Esophagus squamous epithelium (tissue), 5 donors: ENCODE results near the gene CDC42EP2. TPM values are rescaled to one million over a fixed set of nuclear protein-coding genes. Genes with fewer than 3 reads are reported as not detected.
A peak's percentile ranks its signal among the peaks of the same experiment; 100 is the strongest.

ENCODE experiments used
- DNase-seq: peaks from one replicate; lab custom pipeline; 2025; lab: John Stamatoyannopoulos, UW
- H3K27ac ChIP-seq, 4 donors: fragments of 200-600 bp; sonication (generic); one replicate each; pipeline ENCODE4 v1.5.1; 2016 to 2019; ENCODE audit warnings: mild to moderate bottlenecking in 1 of 4
- H3K27me3 ChIP-seq, 4 donors: fragments of 200-600 bp; sonication (generic); 1 replicate in 3 of 4; 2 replicates in 1 of 4; pipeline versions ENCODE4 v1.5.1 to v1.6.0; 2017 to 2021; ENCODE audit warnings: antibody characterized with exemption in 1 of 4
- H3K36me3 ChIP-seq, 3 donors: fragments of 200-600 bp; sonication (generic); one replicate each; pipeline ENCODE4 v1.5.1; 2016 to 2019
- H3K4me1 ChIP-seq, 3 donors: fragments of 200-600 bp; sonication (generic); one replicate each; pipeline ENCODE4 v1.5.1; 2017 to 2019
- H3K4me3 ChIP-seq, 4 donors: fragments of 200-600 bp; sonication (generic); 1 replicate in 3 of 4; 2 replicates in 1 of 4; pipeline ENCODE4 v1.5.1; 2016 to 2019; ENCODE audit warnings: mild to moderate bottlenecking in 2 of 4, moderate library complexity in 1 of 4
- H3K9me3 ChIP-seq, 3 donors: fragments of 200-600 bp; sonication (generic); one replicate each; pipeline ENCODE4 v1.5.1; 2016 to 2019
- POLR2A ChIP-seq, 4 donors: fragments of 450-650 bp; IDR thresholded peaks; one replicate each; pipeline ENCODE4 v1.6.1; 2017; ENCODE audit warnings: antibody characterized with exemption in 4 of 4, mild to moderate bottlenecking in 4 of 4, moderate library complexity in 3 of 4
- WGBS, 2 donors: methylation state at CpG; one replicate each; pipeline ENCODE4 v1.1.5; 2018; 5-methylcytosine and 5-hydroxymethylcytosine counted together
- intact Hi-C: fragments of 100-400 bp; cut with DNase I; formaldehyde crosslinking; loops from one replicate; pipeline ENCODE4 v1.15.0; 2022
- total RNA-seq, 4 donors: library from RNA; depleted of rRNA; stranded (reverse); fragments of >200 nt; gene quantifications; one replicate each; pipeline ENCODE4 v1.1.0, GENCODE V29; 2016
- TF ChIP-seq, protein P1 (sequence below), 6 experiments: fragments of 450-650 bp in 4 of 6; fragments of 200-600 bp in 2 of 6; sonication (generic) in 2 of 6; IDR thresholded peaks; one replicate each; pipeline ENCODE4 v1.5.1; 2016 to 2019; ENCODE audit warnings: antibody characterized with exemption in 6 of 6, mild to moderate bottlenecking in 4 of 6, moderate library complexity in 4 of 6
- donor health status: DM: yes; HTN: yes; CAD: no.

Gene CDC42EP2
- 10 to 100 TPM in 1 of 4 donors, 1 to 10 TPM in 2, under 1 TPM in 1; 0.76 to 11.4 (median 5.6) TPM for total RNA-seq

DNA sequence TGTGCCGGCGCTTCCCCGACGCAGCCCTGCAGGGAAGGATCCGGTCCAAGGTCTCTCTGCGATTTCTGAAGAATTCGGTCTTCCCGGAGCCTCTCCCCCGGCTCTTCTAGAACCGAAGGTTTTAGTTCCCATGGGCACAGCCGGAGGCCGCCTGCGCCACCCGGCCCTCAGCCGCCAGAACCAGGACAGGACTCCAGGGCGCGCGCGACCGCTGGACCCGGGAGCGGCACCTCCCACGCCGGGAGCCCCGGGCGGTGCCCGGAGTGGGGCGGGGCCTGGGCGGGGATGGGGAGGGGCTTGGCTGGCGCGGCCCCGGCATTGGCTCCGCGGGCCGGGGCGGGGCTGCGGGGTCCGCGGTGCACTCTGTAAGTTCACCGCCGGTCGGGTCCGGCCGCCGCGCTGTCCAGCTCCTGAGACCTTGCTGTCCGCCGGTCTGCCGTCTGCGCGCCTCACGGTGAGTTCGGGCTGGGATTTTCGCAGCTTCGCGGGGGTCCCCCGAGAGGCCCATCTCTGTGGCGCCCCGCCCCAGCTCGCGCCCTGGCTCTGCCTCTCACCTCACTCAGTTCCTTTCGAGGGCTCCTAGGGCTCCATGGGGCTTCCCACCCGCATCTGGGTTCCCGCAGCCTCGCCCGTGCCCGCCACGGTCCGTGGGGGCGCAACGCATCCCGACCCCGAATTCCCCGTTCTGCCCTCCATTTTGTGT lies at the start of gene CDC42EP2:
CDC42EP2 (plus strand) TSS at position 366 of the 703 bp plus-strand sequence. CDS start 6,033 bp downstream, outside the sequence.
- no peak for DNase-seq
- Histone ChIP-seq H3K27ac (peak within 1 kb of the TSS; percentile 77 to 96 (median 88)), H3K4me1 (peaks cover 18 to 88% (median 28%) of the 10 kb centered on the region in 3 donors), H3K36me3 (no peaks in the 10 kb centered on the region), H3K9me3 (no peaks in the 10 kb centered on the region), H3K27me3 (peaks cover 0 to 8% (median 0%) of the 10 kb centered on the region in 4 donors), H3K4me3 (peak within 1 kb of the TSS; percentile 47 to 81 (median 77))
- 0% methylated on average over 19 of the region's 74 CpGs; no CpG with 5 or more reads in 1 of the 2 donors for WGBS, 2 donors
- TF ChIP-seq, protein P1, sequence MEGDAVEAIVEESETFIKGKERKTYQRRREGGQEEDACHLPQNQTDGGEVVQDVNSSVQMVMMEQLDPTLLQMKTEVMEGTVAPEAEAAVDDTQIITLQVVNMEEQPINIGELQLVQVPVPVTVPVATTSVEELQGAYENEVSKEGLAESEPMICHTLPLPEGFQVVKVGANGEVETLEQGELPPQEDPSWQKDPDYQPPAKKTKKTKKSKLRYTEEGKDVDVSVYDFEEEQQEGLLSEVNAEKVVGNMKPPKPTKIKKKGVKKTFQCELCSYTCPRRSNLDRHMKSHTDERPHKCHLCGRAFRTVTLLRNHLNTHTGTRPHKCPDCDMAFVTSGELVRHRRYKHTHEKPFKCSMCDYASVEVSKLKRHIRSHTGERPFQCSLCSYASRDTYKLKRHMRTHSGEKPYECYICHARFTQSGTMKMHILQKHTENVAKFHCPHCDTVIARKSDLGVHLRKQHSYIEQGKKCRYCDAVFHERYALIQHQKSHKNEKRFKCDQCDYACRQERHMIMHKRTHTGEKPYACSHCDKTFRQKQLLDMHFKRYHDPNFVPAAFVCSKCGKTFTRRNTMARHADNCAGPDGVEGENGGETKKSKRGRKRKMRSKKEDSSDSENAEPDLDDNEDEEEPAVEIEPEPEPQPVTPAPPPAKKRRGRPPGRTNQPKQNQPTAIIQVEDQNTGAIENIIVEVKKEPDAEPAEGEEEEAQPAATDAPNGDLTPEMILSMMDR (IDR thresholded peaks at IDR 0.05) = peak in 2 of 6 experiments; percentile 9 to 24
- TF ChIP-seq POLR2A (IDR thresholded peaks at IDR 0.05) = peak in 2 of 4 donors; percentile 75 to 78
- intact Hi-C loops = loop anchor here (5.0 kb wide), 1 partner anchor 42 kb away; no protein-coding TSS in a partner anchor

DNA sequence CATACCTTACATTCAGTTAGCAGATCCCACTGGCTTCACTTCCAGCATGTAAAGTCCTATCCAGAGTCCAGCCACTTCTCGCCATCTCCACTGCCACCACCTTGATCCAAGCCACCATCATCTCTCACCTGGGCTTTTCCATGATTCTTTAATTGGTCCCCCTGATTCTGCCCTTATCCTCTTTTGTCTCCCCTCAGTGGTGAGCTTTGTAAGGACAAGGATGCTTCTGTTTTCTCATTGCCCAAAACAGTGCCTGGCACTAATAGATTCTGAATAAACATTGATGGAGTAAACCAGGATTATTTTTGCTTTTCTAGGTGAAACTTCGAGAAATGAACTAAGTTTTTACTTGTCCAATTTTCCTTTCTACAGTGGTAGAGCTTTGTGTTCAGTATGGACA lies 48.5 kb upstream of the CDC42EP2 start:
- H3K4me3 ChIP-seq = no peak overlapping the region
- no peak for TF ChIP-seq POLR2A (IDR thresholded peaks at IDR 0.05)
- TF ChIP-seq, protein P1 (IDR thresholded peaks at IDR 0.05) = peak in 2 of 6 experiments; percentile 25 to 48
- peaks cover 0 to 46% (median 0%) of the 10 kb centered on the region in 3 donors for H3K36me3 ChIP-seq
- peaks cover 0 to 21% (median 13%) of the 10 kb centered on the region in 3 donors for H3K4me1 ChIP-seq
- H3K27ac ChIP-seq = no peak overlapping the region
- no peaks in the 10 kb centered on the region for H3K27me3 ChIP-seq
- no peak for DNase-seq
- H3K9me3 ChIP-seq = no peaks in the 10 kb centered on the region
- intact Hi-C loops = no loop called here
- WGBS, 2 donors = 68 to 77% methylated on average over 2 of the region's 2 CpGs

DNA sequence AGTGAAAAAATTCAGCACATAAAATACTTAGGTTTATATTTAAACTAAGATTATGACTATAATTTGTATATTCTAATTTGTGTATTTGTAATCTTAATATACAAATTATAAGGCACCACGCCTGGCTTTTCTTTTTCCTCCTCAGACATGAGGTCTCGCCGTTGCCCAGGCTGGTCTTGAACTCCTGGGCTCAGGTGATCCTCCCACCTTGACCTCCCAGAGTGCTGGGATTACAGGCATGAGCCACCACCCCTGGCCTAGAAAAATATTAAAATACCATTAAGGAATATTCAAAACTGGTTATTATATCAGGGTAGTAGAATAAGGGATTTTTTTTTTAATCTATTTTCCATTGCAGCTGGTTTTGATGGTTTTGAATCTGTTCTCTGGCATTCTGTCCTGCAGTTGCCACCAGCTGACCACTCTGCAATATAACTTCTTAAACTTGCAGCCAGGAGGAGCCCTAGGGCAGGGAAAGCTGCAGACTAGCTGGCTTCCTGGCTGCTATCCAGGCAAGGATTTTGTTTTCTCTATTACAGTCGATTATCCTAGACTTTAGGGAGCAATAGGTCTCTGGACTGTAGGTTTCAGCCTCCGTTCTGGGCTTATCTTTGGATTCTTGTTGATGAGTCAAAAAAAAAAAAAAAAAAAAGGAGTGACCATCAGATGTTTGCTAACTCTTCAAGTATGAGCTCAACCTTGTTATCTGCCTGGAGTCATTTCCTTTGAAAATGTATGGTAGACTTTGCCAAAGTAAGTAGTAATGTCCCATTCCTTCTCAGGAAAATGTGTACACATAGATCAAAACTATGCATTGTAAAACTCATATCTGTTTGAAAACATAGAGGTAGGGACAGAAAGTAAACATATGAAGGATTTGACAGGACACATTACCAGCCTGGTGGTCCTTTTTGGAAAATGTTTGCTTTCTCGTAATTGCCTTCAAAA lies 39.7 kb upstream of the CDC42EP2 start:
- H3K27ac ChIP-seq = peak overlapping the region in 2 of 4 donors; percentile 11 to 52
- no peaks in the 10 kb centered on the region for H3K9me3 ChIP-seq
- TF ChIP-seq POLR2A (IDR thresholded peaks at IDR 0.05) = no peak
- TF ChIP-seq, protein P1 (IDR thresholded peaks at IDR 0.05) = peak in 5 of 6 experiments; percentile 65 to 91 (median 88)
- no peak overlapping the region for H3K4me3 ChIP-seq
- peaks cover 0 to 43% (median 0%) of the 10 kb centered on the region in 3 donors for H3K36me3 ChIP-seq
- 51 to 54% methylated on average over 6 of the region's 6 CpGs for WGBS, 2 donors
- intact Hi-C loops = loop anchor here (2.0 to 5.0 kb wide), 2 partner anchors 42 to 56 kb away; no protein-coding TSS in a partner anchor
- H3K4me1 ChIP-seq = peaks cover 0 to 23% (median 8%) of the 10 kb centered on the region in 3 donors
- no peaks in the 10 kb centered on the region for H3K27me3 ChIP-seq
- DNase-seq = no peak

- Histone ChIP-seq H3K9me3 (no peaks in the 10 kb centered on the region), H3K36me3 (peaks cover 0 to 43% (median under 1%) of the 10 kb centered on the region in 3 donors), H3K4me1 (peaks cover 0 to 27% (median 11%) of the 10 kb centered on the region in 3 donors), H3K27me3 (no peaks in the 10 kb centered on the region), H3K4me3 (no peak overlapping the region), H3K27ac (peak overlapping the region in 2 of 4 donors; percentile 11 to 52)
- WGBS, 2 donors = 84 to 92% methylated on average over 4 of the region's 4 CpGs
- DNase-seq = no peak
- intact Hi-C loops = loop anchor here (2.0 kb wide), 1 partner anchor 55 kb away; no protein-coding TSS in a partner anchor
- TF ChIP-seq, protein P1 (IDR thresholded peaks at IDR 0.05) = no peak
- no peak for TF ChIP-seq POLR2A (IDR thresholded peaks at IDR 0.05)
Observed at GRCh38 chr11:65275906-65276305, 38.8 kb upstream of the CDC42EP2 start.
